HepG2 (cell line): ENCODE results near the gene SIM1. TPM values are rescaled to one million over a fixed set of nuclear protein-coding genes. Genes with fewer than 3 reads are reported as not detected.

Experiments used
- ATAC-seq: fragments of 200-7000 bp; cut with Tn5 transposase; 3 replicates; pipeline ENCODE4 v1.9.1; 2020; ENCODE audit warnings: mild to moderate bottlenecking, moderate library complexity
- BruUV-seq: library from RNA; stranded (reverse); fragments of 400-500 nt; replicated peaks from 2 replicates; lab custom pipeline; 2021; lab: Mats Ljungman, UMichigan
- CTCF ChIA-PET: fragments of 300-600 bp; formaldehyde crosslinking; extraction: SDS; loops from one replicate; lab custom pipeline; 2021; ENCODE audit warnings: low total read pairs, inconsistent platforms, low intra/inter-chr PET ratio; lab: Yijun Ruan, JAX
- POLR2A ChIA-PET: fragments of 350-600 bp; sonication (Branson Sonifier 250); formaldehyde crosslinking; loops from one replicate; lab custom pipeline; 2020; ENCODE audit warnings: antibody characterized with exemption, inconsistent platforms; lab: Yijun Ruan, JAX
- DNase-seq: peaks from one replicate; pipeline ENCODE4 v3.0.0-alpha.2; 2015; ENCODE audit warnings: low spot score
- FAIRE-seq: peaks from 3 replicates; lab custom pipeline; 2011; peaks lifted over from hg19 to GRCh38; lab: Jason Lieb, UNC
- H2AFZ ChIP-seq: one replicate; pipeline ENCODE4 v1.6.1; 2011; ENCODE audit warnings: low read length, inconsistent platforms
- H3K27ac ChIP-seq: fragments of 300-600 bp; 3 replicates; pipeline ENCODE4 v1.8.0; 2011; ENCODE audit warnings: mixed run types, mild to moderate bottlenecking, mixed read lengths, low read length, inconsistent platforms; ENCODE audit not compliant: insufficient read depth; ENCODE audit errors: extremely low read length
- H3K27me3 ChIP-seq, 2 experiments: fragments of 200-600 bp in 1 of 2; 2 replicates in 1 of 2; 3 replicates in 1 of 2; pipeline versions ENCODE4 v1.6.0 to v1.8.0; 2011; ENCODE audit warnings: low read length in 2 of 2, mild to moderate bottlenecking in 2 of 2, moderate library complexity in 2 of 2, inconsistent platforms in 1 of 2; ENCODE audit not compliant: insufficient read depth in 2 of 2, control insufficient read depth in 1 of 2
- H3K36me3 ChIP-seq, 2 experiments: fragments of 200-600 bp in 1 of 2; replicated peaks in 1 of 2; 2 replicates in 1 of 2; 3 replicates in 1 of 2; pipeline versions ENCODE4 v1.5.1 to v1.8.0; 2011; ENCODE audit warnings: low read length in 2 of 2, inconsistent platforms in 1 of 2; ENCODE audit not compliant: insufficient read depth in 2 of 2, control insufficient read depth in 1 of 2
- H3K4me1 ChIP-seq: 2 replicates; pipeline ENCODE4 v1.5.1; 2012; ENCODE audit warnings: low read length, inconsistent platforms; ENCODE audit not compliant: insufficient read depth
- H3K4me2 ChIP-seq: 2 replicates; pipeline ENCODE4 v1.6.0; 2011; ENCODE audit warnings: low read depth, low read length, inconsistent platforms
- H3K4me3 ChIP-seq, 3 experiments: fragments of 200-600 bp in 1 of 3; sonication (generic), shearing (Covaris generic) in 1 of 3; replicated peaks in 1 of 3; 2 replicates each; pipeline ENCODE4 v1.5.1; 2011 to 2016; ENCODE audit warnings: low read length in 3 of 3, inconsistent platforms in 2 of 3, low read depth in 2 of 3, mild to moderate bottlenecking in 2 of 3, control low read depth in 1 of 3, mixed read lengths in 1 of 3; ENCODE audit not compliant: insufficient read depth in 1 of 3
- H3K79me2 ChIP-seq: one replicate; pipeline ENCODE4 v1.6.1; 2011; ENCODE audit warnings: low read length, inconsistent platforms; ENCODE audit not compliant: insufficient read depth
- H3K9ac ChIP-seq: 2 replicates; pipeline ENCODE4 v1.6.0; 2011; ENCODE audit warnings: mild to moderate bottlenecking, low read depth, low read length, inconsistent platforms; ENCODE audit not compliant: insufficient read depth
- H3K9me3 ChIP-seq: 2 replicates; pipeline ENCODE4 v1.5.1; 2012; ENCODE audit warnings: mild to moderate bottlenecking, low read length
- H4K20me1 ChIP-seq: 2 replicates; pipeline ENCODE4 v1.6.0; 2011; ENCODE audit warnings: inconsistent platforms, mild to moderate bottlenecking, low read length, moderate library complexity; ENCODE audit not compliant: insufficient read depth
- MEIS2 ChIP-seq: sonication (generic); formaldehyde crosslinking; IDR thresholded peaks from 2 replicates; pipeline ENCODE4 v1.9.0; 2021; ENCODE audit warnings: mild to moderate bottlenecking, missing genetic modification reagents
- NBN ChIP-seq: fragments of 450-650 bp; conservative IDR thresholded peaks from 2 replicates; pipeline ENCODE4 v1.6.1; 2017
- ZNF530 ChIP-seq: sonication (generic); formaldehyde crosslinking; IDR thresholded peaks from 2 replicates; pipeline ENCODE4 v1.5.0; 2020; ENCODE audit warnings: low read depth, mild to moderate bottlenecking, missing genetic modification reagents
- WGBS: methylation state at CpG from one replicate; pipeline ENCODE4 v1.1.6; 2017; ENCODE audit warnings: low lambda C conversion rate; 5-methylcytosine and 5-hydroxymethylcytosine counted together
- in situ Hi-C: cut with HindIII; loops from 2 replicates; pipeline ENCODE4 v1.10.0; 2017; ENCODE audit warnings: low pct_unique_long_range_greater_than_20kb; ENCODE audit not compliant: extremely low pct_ligation_motif_present
- intact Hi-C: fragments of 100-400 bp; cut with micrococcal nuclease; formaldehyde crosslinking; loops from one replicate; pipeline ENCODE4 v1.10.0; 2022; ENCODE audit not compliant: unreplicated experiment
- polyA plus RNA-seq, 8 experiments: library from polyadenylated mRNA; depleted of rRNA in 3 of 8; stranded (reverse) in 7 of 8; unstranded in 1 of 8; fragments of >200 nt; fragmentation: Illumina TruSeq in 4 of 8; extraction: Trizol in 4 of 8; gene quantifications; 2 replicates each; pipeline versions ENCODE4 v1.2.1 to v1.2.3, GENCODE V29; 2011 to 2016; ENCODE audit warnings: low read depth in 4 of 8, missing spikeins in 1 of 8, mixed read lengths in 1 of 8; ENCODE audit not compliant: insufficient read depth in 1 of 8
- total RNA-seq, 5 experiments: library from RNA; depleted of rRNA; stranded (reverse); fragments of >200 nt; fragmentation: Illumina TruSeq; extraction: Trizol; gene quantifications; 2 replicates each; pipeline ENCODE4 v1.2.3, GENCODE V29; 2016; ENCODE audit warnings: low read depth in 1 of 5
- TF ChIP-seq, protein P1 (sequence below): sonication (generic); formaldehyde crosslinking; IDR thresholded peaks from 2 replicates; pipeline ENCODE4 v1.5.1; 2020; ENCODE audit warnings: mild to moderate bottlenecking, missing genetic modification reagents
- TF ChIP-seq, protein P2 (sequence below), 2 experiments: fragments of 450-650 bp in 1 of 2; sonication (generic) in 1 of 2; formaldehyde crosslinking; IDR thresholded peaks; 2 replicates each; pipeline versions ENCODE4 v1.5.0 to v1.8.0; 2020 to 2022; ENCODE audit warnings: mild to moderate bottlenecking in 1 of 2, missing genetic modification reagents in 1 of 2
- TF ChIP-seq, protein P3 (sequence below), 2 experiments: fragments of 450-650 bp in 1 of 2; sonication (generic) in 1 of 2; formaldehyde crosslinking in 1 of 2; IDR thresholded peaks; 2 replicates each; pipeline versions ENCODE4 v1.6.1 to v1.8.0; 2016 to 2022; ENCODE audit warnings: antibody characterized with exemption in 1 of 2, mild to moderate bottlenecking in 1 of 2, missing genetic modification reagents in 1 of 2

SIM1 gene
- total and polyA plus RNA-seq, 2 of the 13 experiments (the other 11 are each of a cell fraction or from before 2014, with no cell fraction given) = not detected

DNA sequence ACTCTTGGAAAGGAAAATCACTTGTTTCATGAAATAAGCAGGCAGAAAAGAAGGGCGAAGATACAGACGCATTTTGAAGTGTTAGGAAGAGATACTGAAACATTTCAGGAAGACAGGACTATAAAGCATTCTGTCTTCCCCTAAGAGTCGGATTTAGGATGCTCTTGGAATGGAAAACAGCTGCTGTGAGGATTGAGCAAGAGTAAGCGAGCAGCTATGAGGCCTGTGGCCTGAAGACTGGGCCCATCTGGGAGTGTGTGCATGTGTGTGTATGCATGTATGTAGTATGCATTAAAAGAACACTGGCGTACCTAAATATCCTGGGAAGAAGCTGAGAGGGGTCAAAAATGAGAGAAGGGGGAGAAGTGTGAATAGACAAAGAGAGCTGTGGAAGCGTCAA lies 83.6 kb downstream of the SIM1 start (continued):
- TF ChIP-seq, protein P1, sequence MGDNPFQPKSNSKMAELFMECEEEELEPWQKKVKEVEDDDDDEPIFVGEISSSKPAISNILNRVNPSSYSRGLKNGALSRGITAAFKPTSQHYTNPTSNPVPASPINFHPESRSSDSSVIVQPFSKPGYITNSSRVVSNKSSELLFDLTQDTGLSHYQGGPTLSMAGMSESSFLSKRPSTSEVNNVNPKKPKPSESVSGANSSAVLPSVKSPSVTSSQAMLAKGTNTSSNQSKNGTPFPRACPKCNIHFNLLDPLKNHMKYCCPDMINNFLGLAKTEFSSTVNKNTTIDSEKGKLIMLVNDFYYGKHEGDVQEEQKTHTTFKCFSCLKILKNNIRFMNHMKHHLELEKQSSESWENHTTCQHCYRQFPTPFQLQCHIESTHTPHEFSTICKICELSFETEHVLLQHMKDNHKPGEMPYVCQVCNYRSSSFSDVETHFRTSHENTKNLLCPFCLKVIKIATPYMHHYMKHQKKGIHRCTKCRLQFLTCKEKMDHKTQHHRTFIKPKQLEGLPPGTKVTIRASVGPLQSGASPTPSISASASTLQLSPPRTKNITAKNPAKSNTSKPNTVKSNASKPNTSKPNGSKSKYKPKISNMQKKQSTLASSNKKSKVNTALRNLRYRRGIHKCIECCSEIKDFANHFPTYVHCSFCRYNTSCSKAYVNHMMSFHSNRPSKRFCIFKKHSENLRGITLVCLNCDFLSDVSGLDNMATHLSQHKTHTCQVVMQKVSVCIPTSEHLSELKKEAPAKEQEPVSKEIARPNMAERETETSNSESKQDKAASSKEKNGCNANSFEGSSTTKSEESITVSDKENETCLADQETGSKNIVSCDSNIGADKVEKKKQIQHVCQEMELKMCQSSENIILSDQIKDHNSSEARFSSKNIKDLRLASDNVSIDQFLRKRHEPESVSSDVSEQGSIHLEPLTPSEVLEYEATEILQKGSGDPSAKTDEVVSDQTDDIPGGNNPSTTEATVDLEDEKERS = no peak
- TF ChIP-seq ZNF530 (CRISPR knock-in tag) (no peak), MEIS2 (CRISPR knock-in tag) (no peak), NBN (no peak)

DNA sequence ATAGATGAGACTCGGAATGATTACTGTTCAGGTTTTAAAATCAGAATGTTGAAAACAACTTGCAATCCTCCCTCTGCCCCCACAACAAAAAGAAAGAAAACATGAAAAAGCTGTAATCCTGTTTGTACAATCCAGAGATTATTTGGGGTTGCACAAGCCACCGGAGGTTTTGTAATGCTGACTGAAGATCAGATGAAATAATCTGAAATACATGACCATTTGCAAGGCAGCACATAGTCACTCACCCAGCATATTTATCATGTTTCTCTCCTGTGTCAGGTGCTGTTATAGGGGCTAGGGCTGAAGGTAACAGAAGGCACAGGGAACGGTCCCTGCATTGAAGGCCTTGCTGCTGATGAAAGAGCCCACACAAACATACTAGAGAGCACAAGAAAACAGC lies 85.3 kb downstream of the SIM1 start:
- BruUV-seq = no TSS peak
- Histone ChIP-seq H3K27ac (no peak overlapping the region), H3K4me1 (no peaks in the 10 kb centered on the region), H3K79me2 (no peaks in the 10 kb centered on the region), H3K36me3 (no peaks in the 10 kb centered on the region), H2AFZ (no peak overlapping the region), H3K27me3 (no peaks in the 10 kb centered on the region), H3K9ac (no peak overlapping the region), H3K4me2 (no peak overlapping the region), H3K9me3 (no peaks in the 10 kb centered on the region), H3K4me3 (no peak overlapping the region)
- intact Hi-C loops = no loop called here
- DNase-seq (no peak), FAIRE-seq (no peak), ATAC-seq (peak; percentile 33; the same call in 1 of the 3 replicates)
- WGBS = 0% methylated on average over 3 of the region's 3 CpGs
- CTCF ChIA-PET = no interaction called here
- POLR2A ChIA-PET = no interaction called here
- in situ Hi-C loops = no loop called here
- TF ChIP-seq, protein P2, sequence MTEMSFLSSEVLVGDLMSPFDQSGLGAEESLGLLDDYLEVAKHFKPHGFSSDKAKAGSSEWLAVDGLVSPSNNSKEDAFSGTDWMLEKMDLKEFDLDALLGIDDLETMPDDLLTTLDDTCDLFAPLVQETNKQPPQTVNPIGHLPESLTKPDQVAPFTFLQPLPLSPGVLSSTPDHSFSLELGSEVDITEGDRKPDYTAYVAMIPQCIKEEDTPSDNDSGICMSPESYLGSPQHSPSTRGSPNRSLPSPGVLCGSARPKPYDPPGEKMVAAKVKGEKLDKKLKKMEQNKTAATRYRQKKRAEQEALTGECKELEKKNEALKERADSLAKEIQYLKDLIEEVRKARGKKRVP (CRISPR knock-in tag; IDR thresholded peaks at IDR 0.05) = peak in 1 of 2 experiments; percentile 35; a peak in 1 of 4 replicates
- TF ChIP-seq, protein P3, sequence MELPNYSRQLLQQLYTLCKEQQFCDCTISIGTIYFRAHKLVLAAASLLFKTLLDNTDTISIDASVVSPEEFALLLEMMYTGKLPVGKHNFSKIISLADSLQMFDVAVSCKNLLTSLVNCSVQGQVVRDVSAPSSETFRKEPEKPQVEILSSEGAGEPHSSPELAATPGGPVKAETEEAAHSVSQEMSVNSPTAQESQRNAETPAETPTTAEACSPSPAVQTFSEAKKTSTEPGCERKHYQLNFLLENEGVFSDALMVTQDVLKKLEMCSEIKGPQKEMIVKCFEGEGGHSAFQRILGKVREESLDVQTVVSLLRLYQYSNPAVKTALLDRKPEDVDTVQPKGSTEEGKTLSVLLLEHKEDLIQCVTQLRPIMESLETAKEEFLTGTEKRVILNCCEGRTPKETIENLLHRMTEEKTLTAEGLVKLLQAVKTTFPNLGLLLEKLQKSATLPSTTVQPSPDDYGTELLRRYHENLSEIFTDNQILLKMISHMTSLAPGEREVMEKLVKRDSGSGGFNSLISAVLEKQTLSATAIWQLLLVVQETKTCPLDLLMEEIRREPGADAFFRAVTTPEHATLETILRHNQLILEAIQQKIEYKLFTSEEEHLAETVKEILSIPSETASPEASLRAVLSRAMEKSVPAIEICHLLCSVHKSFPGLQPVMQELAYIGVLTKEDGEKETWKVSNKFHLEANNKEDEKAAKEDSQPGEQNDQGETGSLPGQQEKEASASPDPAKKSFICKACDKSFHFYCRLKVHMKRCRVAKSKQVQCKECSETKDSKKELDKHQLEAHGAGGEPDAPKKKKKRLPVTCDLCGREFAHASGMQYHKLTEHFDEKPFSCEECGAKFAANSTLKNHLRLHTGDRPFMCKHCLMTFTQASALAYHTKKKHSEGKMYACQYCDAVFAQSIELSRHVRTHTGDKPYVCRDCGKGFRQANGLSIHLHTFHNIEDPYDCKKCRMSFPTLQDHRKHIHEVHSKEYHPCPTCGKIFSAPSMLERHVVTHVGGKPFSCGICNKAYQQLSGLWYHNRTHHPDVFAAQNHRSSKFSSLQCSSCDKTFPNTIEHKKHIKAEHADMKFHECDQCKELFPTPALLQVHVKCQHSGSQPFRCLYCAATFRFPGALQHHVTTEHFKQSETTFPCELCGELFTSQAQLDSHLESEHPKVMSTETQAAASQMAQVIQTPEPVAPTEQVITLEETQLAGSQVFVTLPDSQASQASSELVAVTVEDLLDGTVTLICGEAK (IDR thresholded peaks at IDR 0.05) = no peak
- TF ChIP-seq, protein P3 (CRISPR knock-in tag; IDR thresholded peaks at IDR 0.05) = no peak
- TF ChIP-seq, all 625 proteins: peak for 1
- no peaks in the 10 kb centered on the region for H4K20me1 ChIP-seq
